Adipocyte (in vitro differentiated cells): ENCODE measurements around the gene C1S.

Experiments
- DNase-seq: peaks from one replicate; pipeline ENCODE4 v3.0.0-alpha.2; 2015; ENCODE audit warnings: low read depth
- H3K27me3 ChIP-seq: replicated peaks from 2 replicates; pipeline ENCODE4 v1.7.0; 2013; ENCODE audit warnings: mild to moderate bottlenecking, low read length, moderate library complexity; ENCODE audit not compliant: control insufficient read depth, insufficient read depth
- H3K36me3 ChIP-seq: 2 replicates; pipeline ENCODE4 v1.7.0; 2013; ENCODE audit warnings: low read length, mild to moderate bottlenecking, moderate library complexity; ENCODE audit not compliant: control insufficient read depth, insufficient read depth, severe bottlenecking
- H3K4me1 ChIP-seq: 2 replicates; pipeline ENCODE4 v1.7.0; 2013; ENCODE audit warnings: mild to moderate bottlenecking, low read length, moderate library complexity; ENCODE audit not compliant: control insufficient read depth, insufficient read depth
- H3K4me3 ChIP-seq: 2 replicates; pipeline ENCODE4 v1.7.0; 2013; ENCODE audit warnings: mild to moderate bottlenecking, low read length, moderate library complexity
- H3K9ac ChIP-seq: 2 replicates; pipeline ENCODE4 v1.7.0; 2013; ENCODE audit warnings: mild to moderate bottlenecking, low read length, moderate library complexity
- H3K9me3 ChIP-seq: 2 replicates; pipeline ENCODE4 v1.7.0; 2013; ENCODE audit warnings: mild to moderate bottlenecking, low read length, moderate library complexity; ENCODE audit not compliant: control insufficient read depth

C1S gene

DNA sequence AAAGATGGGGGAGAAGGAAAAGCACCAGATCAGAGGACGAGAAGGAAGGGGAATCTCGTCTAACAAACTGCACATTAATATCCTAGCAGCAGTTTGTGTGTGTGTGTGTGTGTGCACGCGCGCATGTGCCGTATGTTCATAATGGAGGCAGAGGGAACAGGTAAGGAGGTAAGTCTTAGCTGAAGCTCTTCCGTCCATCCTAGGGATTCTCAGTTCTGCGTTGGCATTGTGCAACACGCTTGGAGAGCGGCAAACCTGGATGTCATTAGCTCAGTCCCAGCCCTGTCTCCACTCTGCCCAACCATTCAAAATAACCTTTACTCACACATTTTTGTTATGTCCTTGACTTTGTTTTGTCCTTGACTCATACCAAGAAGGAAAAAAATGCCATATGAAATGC, 33.4 kb downstream of the C1S start:
- H3K9me3 ChIP-seq = no peaks in the 10 kb centered on the region
- peak; percentile 79 for DNase-seq
- no peak overlapping the region for H3K4me3 ChIP-seq
- peak overlapping the region; percentile 92 for H3K9ac ChIP-seq
- H3K4me1 ChIP-seq = peaks cover 60% of the 10 kb centered on the region
- no peaks in the 10 kb centered on the region for H3K27me3 ChIP-seq
- peaks cover 28% of the 10 kb centered on the region for H3K36me3 ChIP-seq

DNA sequence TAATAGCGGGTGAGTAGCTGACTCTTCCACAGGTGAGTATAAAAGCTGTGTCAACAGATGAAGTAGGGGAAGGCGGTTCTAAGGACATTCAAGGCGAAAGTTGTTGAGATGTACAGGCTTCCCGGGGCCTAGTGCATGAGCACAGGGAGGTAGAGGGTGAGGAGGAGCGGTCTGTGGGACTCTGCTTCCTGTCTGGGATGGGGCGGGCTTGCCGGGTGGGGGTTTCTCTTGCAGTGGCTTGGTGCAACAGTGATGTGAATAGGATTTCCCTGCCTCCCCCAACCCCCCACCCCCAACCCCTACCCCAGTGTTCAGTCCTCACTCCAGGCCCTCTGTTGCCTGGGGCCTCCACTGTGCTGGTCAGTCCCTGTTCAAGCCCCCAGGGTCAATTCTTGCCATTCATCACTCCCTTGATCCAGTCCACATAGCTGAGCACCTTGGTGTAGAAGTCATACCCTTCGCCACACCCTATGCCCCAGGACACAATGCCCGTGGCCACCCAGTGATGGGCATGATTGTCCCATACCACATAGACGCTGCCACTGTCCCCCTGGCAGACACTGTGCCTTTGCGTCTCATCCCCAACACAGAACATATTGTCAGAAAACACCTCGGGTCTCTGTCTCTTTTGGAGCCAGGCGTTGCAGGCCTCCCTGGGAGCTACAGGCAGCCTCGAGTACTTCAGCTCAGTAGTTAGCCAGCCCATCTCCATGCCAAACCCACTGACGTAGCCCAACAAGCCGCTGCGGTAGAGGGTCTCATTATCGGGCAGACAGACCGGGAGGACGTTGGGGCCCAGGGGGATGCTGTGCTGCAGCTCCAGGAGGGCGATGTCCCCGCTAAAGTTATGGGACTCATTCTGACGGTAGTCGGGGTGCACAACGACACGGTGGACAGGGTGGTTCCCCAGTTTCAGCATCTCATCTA, 35.8 kb downstream of the C1S start:
- Histone ChIP-seq H3K4me1 (peaks cover 41% of the 10 kb centered on the region), H3K9me3 (no peaks in the 10 kb centered on the region), H3K36me3 (peaks cover 31% of the 10 kb centered on the region), H3K27me3 (no peaks in the 10 kb centered on the region), H3K9ac (no peak overlapping the region), H3K4me3 (no peak overlapping the region)
- no peak for DNase-seq

DNA sequence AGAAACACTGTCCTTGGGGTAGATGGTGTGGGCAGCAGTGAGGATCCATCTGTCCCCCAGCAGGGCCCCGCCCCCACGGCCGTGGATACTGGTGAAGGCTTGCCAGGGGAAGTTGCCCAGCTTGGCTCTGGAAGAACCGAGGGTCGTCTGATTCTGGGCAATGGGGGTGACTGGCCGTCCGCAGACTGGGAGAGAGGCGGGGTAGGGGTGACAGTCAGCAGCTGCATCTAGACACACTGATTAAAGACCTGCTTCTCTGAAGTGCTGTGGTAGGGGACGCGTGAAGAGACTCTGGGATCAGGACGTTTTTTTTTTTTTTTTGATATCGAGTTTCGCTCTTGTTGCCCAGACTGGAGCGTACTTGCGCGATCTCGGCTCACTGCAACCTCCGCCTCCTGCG, 36.5 kb downstream of the C1S start:
- H3K4me3 ChIP-seq = no peak overlapping the region
- H3K4me1 ChIP-seq = peaks cover 43% of the 10 kb centered on the region
- DNase-seq = no peak
- H3K27me3 ChIP-seq = no peaks in the 10 kb centered on the region
- no peak overlapping the region for H3K9ac ChIP-seq
- H3K9me3 ChIP-seq = no peaks in the 10 kb centered on the region
- peaks cover 31% of the 10 kb centered on the region for H3K36me3 ChIP-seq

DNA sequence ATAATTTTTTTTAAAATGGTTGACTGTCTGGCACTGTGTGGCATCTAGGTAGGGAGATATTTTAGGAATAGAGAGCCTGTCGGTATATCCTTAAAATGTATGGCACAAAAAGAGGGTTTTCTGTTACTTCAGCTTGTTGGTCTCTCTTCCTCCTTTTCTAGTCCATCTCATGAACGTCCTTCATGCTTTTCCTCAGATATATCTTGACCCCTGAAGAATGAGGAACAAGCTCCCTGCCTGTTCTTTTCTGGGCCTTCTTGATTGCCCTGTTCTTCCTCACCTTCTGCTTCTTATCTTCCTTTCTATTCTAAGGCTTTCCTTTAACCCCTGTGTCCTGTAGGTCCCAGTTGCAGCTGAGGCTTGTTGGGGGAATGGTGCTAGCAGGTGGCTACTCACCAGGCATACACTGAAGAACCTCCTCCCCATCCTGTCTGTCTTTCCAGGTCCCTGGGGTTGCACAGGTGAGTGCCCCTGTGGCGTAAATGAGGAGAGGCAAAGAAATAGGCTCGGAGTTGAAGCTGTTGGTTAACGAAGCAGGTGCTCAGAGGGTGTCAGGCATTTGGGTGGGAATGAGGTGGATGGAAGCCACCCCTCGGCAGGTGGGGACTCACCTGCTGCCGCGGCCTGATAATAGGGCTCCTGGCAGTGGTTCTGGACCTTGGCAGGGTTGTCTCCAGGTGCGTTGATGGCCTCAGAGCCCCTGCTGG, 38.9 kb downstream of the C1S start:
- Histone ChIP-seq H3K4me1 (peaks cover 29% of the 10 kb centered on the region), H3K9ac (no peak overlapping the region), H3K4me3 (no peak overlapping the region), H3K9me3 (no peaks in the 10 kb centered on the region), H3K27me3 (no peaks in the 10 kb centered on the region), H3K36me3 (peaks cover 43% of the 10 kb centered on the region)
- no peak for DNase-seq

DNA sequence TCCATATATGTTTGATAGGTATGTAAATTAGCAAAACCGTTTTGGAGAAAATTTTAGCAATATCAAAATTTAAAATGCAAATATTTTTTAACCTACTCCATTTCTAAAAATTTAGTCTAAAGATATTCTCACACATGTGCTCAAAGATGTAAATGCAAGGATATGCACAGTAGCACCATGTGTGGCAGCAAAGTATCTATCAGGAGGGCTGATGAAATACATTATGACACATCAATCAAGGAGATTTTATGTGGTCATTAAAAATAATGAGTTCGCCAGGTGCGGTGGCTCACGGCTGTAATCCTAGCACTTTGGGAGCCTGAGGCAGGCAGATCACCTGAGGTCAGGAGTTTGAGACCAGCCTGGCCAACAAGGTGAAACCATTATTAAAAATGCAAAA, 39.7 kb downstream of the C1S start:
- DNase-seq = no peak
- H3K9me3 ChIP-seq = no peaks in the 10 kb centered on the region
- H3K4me3 ChIP-seq = no peak overlapping the region
- H3K9ac ChIP-seq = no peak overlapping the region
- H3K27me3 ChIP-seq = no peaks in the 10 kb centered on the region
- H3K4me1 ChIP-seq = peaks cover 24% of the 10 kb centered on the region
- H3K36me3 ChIP-seq = peaks cover 48% of the 10 kb centered on the region

DNA sequence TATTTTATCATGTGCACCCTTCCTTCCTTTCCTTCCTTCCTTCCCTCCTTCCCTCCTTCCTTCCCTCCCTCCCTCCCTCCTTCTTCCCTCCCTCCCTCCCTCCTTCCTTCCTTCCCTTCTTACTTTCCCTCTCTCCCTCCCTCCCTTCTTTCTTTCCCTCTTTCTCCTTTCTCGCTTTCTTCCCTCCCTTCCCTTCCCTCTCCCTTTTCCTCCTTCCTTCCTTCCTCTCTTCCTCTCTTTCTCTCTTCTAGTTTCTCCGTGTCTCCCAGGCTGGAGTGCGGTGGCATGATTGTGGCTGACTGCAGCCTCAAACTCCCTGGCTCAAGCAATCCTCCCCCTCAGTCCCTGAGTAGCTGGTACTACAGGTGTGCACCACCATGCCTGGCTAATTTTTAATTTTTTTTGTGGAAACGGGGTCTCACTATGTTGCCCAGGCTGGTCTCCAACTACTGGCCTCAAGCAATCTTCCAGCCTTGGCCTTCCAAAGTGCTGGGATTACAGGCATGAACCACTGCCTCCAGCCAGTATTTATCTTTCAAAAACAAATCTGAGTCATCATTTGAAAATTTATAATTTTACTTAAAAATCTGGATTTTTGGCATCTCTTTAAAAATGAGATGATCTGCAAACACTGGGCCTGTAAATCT, 40.7 kb downstream of the C1S start:
- H3K9ac ChIP-seq = peak overlapping the region; percentile 67
- peaks cover 48% of the 10 kb centered on the region for H3K36me3 ChIP-seq
- no peaks in the 10 kb centered on the region for H3K9me3 ChIP-seq
- H3K4me1 ChIP-seq = peaks cover 18% of the 10 kb centered on the region
- no peaks in the 10 kb centered on the region for H3K27me3 ChIP-seq
- DNase-seq = no peak
- no peak overlapping the region for H3K4me3 ChIP-seq

DNA sequence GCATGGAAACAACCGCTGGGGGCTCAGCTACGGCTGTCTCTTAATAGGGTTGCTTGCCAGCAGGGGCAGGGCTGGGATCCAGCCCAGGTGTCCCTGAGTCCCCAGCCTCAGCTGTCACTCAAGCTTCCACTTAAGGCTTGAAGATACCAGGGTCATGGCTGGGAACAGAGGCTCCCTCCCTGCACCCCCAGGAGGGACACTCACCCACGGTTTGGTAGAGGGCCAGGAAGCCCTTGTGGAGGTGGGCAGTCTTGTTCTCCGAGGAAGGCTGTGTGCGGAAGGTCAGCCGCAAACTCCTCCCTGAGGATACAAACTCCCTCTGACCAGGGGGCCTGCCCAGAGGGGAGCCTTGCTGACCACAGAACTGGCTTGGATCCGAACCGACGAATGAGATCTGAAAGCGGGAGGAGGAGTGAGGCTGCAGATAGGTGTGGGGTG, 41.2 kb downstream of the C1S start:
- Histone ChIP-seq H3K4me3 (no peak overlapping the region), H3K4me1 (peaks cover 20% of the 10 kb centered on the region), H3K36me3 (peaks cover 45% of the 10 kb centered on the region), H3K27me3 (no peaks in the 10 kb centered on the region), H3K9ac (peak overlapping the region; percentile 67), H3K9me3 (no peaks in the 10 kb centered on the region)
- DNase-seq = no peak

DNA sequence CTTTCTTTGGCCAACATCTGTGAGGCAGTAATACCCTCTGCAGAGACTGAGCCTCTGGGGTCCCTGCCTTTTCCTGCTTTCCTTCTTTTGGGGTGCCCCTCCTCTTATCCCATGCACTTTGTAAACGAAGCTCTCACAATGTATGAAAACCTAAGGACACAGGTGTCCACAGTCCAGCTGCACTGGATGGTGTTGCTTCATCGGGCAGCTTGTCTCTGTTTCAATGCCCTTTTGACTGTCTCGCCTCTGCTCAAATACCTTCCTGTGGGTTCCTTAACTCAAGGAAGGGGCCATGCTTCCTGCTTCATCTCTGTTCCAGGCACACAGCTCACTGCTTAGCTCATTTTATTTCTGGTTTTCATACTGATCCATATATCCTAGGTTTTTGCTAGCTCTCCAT, 42.1 kb downstream of the C1S start:
- H3K9me3 ChIP-seq = no peaks in the 10 kb centered on the region
- no peak for DNase-seq
- H3K9ac ChIP-seq = no peak overlapping the region
- peaks cover 39% of the 10 kb centered on the region for H3K36me3 ChIP-seq
- H3K4me3 ChIP-seq = no peak overlapping the region
- H3K4me1 ChIP-seq = peaks cover 24% of the 10 kb centered on the region
- no peaks in the 10 kb centered on the region for H3K27me3 ChIP-seq

DNA sequence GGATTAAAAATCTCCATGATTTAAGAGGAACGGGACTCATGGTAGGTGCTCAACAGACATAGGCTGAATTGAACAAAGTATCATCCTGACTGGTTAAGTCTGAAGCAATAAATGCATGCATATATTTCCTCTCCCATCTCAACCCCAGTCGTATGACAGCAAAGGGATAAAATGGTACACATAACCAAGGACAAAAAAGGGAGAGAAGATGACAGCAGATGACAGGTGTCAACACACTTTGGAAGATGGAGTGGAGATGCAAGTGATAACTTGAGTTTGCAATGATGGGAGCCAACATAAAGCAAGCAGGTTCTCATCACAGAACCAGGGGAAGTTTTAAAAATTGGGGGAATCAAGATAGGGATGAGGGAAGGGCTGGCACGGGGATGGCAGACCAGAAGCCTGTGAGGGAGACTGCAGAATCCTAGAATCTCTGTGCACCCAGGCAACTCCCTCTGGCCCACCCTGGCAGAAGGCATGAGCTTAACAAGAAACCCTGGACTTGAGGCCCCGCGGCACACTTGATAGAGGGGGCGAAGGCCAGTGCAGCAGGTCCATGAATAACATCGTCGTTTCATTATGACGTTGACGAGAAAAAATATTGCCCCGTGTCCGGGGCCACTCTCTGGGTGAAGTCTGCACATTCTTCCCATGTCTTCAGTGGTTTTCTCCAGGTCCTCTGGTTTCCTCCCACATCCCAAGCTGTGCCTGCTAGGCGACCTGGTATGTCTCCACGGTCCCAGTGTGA, 43.5 kb downstream of the C1S start:
- Histone ChIP-seq H3K4me3 (no peak overlapping the region), H3K27me3 (no peaks in the 10 kb centered on the region), H3K4me1 (peaks cover 24% of the 10 kb centered on the region)

DNA sequence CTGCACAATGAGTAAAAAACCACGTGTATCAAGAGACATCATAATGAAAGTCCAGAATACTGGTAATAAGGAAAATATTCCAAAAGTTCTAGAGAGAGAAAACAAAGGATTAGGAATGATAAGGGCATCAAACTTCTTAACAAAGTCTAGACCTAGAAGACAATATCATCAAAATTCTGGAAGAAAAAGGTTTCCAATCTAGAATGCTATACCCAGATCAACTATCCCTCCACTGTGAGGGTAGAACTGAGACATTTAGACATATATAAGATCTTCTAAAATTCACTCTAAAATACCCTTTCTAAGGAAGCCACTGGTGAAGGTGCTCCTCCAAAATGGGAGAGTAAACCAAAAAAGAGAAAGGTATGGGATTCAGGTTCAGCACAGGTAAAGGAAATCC, 45.6 kb downstream of the C1S start:
- Histone ChIP-seq H3K4me3 (peak overlapping the region; percentile 87), H3K36me3 (peaks cover 17% of the 10 kb centered on the region), H3K4me1 (peaks cover 29% of the 10 kb centered on the region), H3K9me3 (no peaks in the 10 kb centered on the region), H3K27me3 (no peaks in the 10 kb centered on the region), H3K9ac (peak overlapping the region; percentile 98)
- no peak for DNase-seq

More for the DNA sequence above, 43.5 kb downstream of the C1S start:
- Histone ChIP-seq H3K9me3 (no peaks in the 10 kb centered on the region), H3K36me3 (peaks cover 30% of the 10 kb centered on the region), H3K9ac (no peak overlapping the region)
- DNase-seq = no peak
